ENCODE measurements around the gene DOC2B.

Gene DOC2B

DNA sequence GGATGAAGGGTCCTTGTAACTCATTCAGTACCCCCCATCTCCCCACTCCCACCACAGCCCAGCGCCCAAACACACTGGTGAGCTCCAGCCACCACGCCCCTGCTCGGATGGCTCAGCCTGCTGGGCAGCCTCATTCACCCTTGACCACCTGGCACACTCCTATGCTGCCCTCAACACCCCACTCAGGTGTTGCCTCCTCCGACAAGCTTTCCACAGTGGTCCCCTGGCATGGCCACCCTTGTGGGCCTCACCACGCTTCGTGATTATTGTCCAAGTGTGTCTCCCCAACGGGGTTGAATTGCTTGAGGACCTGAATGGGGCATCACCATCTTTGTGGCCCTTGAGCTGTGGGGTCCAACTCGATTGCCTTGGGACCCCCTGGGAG lies 12.0 kb upstream of the DOC2B start:
- H3K4me3 ChIP-seq (ENCODE audit: low read length), result no peak overlapping the region
- no peaks in the 10 kb centered on the region for H3K9me3 ChIP-seq (ENCODE audit: low read length)
- H2AFZ ChIP-seq (ENCODE audit: low read depth, low read length), result no peak overlapping the region
- H3K27me3 ChIP-seq (ENCODE audit: insufficient read depth, low read length), result peaks cover 9% of the 10 kb centered on the region
- no peaks in the 10 kb centered on the region for H3K36me3 ChIP-seq (ENCODE audit: insufficient read depth, low read length)
- no peaks in the 10 kb centered on the region for H3K4me1 ChIP-seq (ENCODE audit: insufficient read depth, low read length)

- Histone ChIP-seq H3K27me3 (ENCODE audit: insufficient read depth, low read length) (peaks cover 9% of the 10 kb centered on the region), H3K9me3 (ENCODE audit: low read length) (no peaks in the 10 kb centered on the region), H3K4me1 (ENCODE audit: insufficient read depth, low read length) (no peaks in the 10 kb centered on the region)
These were observed 11.4 kb upstream of the DOC2B start for GRCh38 chr17:192666-193425.

GRCh38 chr17:189444-189843 lies 8.0 kb upstream of the DOC2B start:
- peaks cover 18% of the 10 kb centered on the region for H3K27me3 ChIP-seq (ENCODE audit: insufficient read depth, low read length)
- H3K4me3 ChIP-seq (ENCODE audit: low read length), result no peak overlapping the region
- H3K4me1 ChIP-seq (ENCODE audit: insufficient read depth, low read length), result no peaks in the 10 kb centered on the region
- no peaks in the 10 kb centered on the region for H3K9me3 ChIP-seq (ENCODE audit: low read length)
- no peaks in the 10 kb centered on the region for H3K36me3 ChIP-seq (ENCODE audit: insufficient read depth, low read length)
- no peak overlapping the region for H2AFZ ChIP-seq (ENCODE audit: low read depth, low read length)

More at GRCh38 chr17:192666-193425, 11.4 kb upstream of the DOC2B start:
- H2AFZ ChIP-seq (ENCODE audit: low read depth, low read length), result no peak overlapping the region
- H3K4me3 ChIP-seq (ENCODE audit: low read length), result no peak overlapping the region
- H3K36me3 ChIP-seq (ENCODE audit: insufficient read depth, low read length), result no peaks in the 10 kb centered on the region

GRCh38 chr17:187130-187529 lies 5.7 kb upstream of the DOC2B start:
- H3K27me3 ChIP-seq (ENCODE audit: insufficient read depth, low read length), result peaks cover 39% of the 10 kb centered on the region

DNA sequence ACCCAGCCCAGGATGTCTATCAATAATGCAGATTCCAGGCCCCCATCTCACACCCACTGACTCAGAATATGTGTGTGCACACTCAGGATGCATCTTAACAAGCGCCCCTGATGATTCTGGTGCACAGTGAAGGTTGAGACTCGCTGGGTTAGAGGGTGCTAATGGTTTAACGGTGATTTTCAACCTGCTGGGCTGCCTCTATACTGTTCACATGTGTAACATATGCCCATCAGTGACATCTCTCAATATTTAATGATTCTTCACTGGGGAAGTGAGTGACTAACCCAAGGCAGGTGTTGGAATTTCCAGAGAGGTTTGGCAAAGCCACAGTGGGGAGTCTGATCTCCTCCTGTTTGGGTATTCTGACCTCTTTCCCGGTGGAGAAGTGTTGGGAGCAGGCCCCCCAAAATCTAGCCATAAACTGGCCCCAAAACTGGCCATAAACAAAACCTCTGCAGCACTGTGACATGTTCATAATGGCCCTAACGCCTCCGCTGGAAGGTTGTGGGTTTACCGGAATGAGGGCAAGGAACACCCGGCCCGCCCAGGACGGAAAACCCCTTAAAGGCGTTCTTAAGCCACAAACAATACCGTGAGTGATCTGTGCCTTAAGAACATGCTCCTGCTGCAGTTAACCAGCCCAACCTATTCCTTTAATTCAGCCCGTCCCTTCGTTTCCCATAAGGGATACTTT lies 4.1 kb upstream of the DOC2B start:
- no peaks in the 10 kb centered on the region for H3K9me3 ChIP-seq (ENCODE audit: low read length)
- no peak overlapping the region for H3K4me3 ChIP-seq (ENCODE audit: low read length)
- H2AFZ ChIP-seq (ENCODE audit: low read depth, low read length), result no peak overlapping the region
- peaks cover 51% of the 10 kb centered on the region for H3K27me3 ChIP-seq (ENCODE audit: insufficient read depth, low read length)
- no peaks in the 10 kb centered on the region for H3K4me1 ChIP-seq (ENCODE audit: insufficient read depth, low read length)
- H3K36me3 ChIP-seq (ENCODE audit: insufficient read depth, low read length), result no peaks in the 10 kb centered on the region

More at GRCh38 chr17:187130-187529, 5.7 kb upstream of the DOC2B start:
- Histone ChIP-seq H3K4me3 (ENCODE audit: low read length) (no peak overlapping the region), H3K4me1 (ENCODE audit: insufficient read depth, low read length) (no peaks in the 10 kb centered on the region), H3K36me3 (ENCODE audit: insufficient read depth, low read length) (no peaks in the 10 kb centered on the region), H3K9me3 (ENCODE audit: low read length) (no peaks in the 10 kb centered on the region), H2AFZ (ENCODE audit: low read depth, low read length) (no peak overlapping the region)

- Histone ChIP-seq H3K27me3 (ENCODE audit: insufficient read depth, low read length) (peaks cover 76% of the 10 kb centered on the region), H3K36me3 (ENCODE audit: insufficient read depth, low read length) (no peaks in the 10 kb centered on the region), H3K4me1 (ENCODE audit: insufficient read depth, low read length) (no peaks in the 10 kb centered on the region), H3K4me3 (ENCODE audit: low read length) (no peak overlapping the region), H3K9me3 (ENCODE audit: low read length) (no peaks in the 10 kb centered on the region), H2AFZ (ENCODE audit: low read depth, low read length) (no peak overlapping the region)
These were observed 1.6 kb upstream of the DOC2B start for GRCh38 chr17:183021-183420.

DNA sequence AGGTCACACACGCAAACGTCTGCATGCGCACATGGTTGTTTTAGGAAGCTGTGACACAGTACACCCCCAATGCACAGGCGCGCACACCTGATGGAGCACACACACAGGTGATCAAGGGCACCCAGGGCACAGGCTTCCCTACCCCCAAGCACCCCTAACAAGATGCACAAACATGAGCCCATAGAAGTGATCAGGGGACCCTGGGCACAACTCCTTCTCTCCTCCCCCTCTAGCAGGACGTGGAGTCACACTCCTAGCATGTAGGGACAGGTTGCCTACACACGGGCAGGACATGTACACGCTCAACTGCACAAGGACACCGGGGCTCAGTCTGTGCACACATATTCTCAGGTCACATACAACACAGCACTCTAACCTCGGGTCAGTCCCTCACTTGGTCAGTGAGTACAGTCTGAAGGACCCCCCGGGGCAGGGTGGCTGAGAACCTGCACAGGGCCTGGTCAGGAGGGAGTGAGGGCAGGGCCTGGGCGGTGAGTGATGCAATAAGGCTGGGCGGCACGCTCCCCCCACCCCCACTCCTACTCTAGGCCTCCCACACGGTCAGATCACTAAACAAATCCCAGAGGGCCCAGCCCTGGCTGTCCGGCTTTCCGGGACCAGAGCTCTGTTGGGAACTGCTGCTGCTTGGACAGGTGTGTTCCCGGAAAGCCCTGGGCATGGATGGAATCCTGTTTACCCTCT lies 751 bp upstream of the DOC2B start:
- H3K9me3 ChIP-seq (ENCODE audit: low read length), result no peaks in the 10 kb centered on the region
- no peak overlapping the region for H2AFZ ChIP-seq (ENCODE audit: low read depth, low read length)
- peaks cover 84% of the 10 kb centered on the region for H3K27me3 ChIP-seq (ENCODE audit: insufficient read depth, low read length)
- no peaks in the 10 kb centered on the region for H3K36me3 ChIP-seq (ENCODE audit: insufficient read depth, low read length)
- H3K4me1 ChIP-seq (ENCODE audit: insufficient read depth, low read length), result no peaks in the 10 kb centered on the region
- H3K4me3 ChIP-seq (ENCODE audit: low read length), result no peak overlapping the region

DNA sequence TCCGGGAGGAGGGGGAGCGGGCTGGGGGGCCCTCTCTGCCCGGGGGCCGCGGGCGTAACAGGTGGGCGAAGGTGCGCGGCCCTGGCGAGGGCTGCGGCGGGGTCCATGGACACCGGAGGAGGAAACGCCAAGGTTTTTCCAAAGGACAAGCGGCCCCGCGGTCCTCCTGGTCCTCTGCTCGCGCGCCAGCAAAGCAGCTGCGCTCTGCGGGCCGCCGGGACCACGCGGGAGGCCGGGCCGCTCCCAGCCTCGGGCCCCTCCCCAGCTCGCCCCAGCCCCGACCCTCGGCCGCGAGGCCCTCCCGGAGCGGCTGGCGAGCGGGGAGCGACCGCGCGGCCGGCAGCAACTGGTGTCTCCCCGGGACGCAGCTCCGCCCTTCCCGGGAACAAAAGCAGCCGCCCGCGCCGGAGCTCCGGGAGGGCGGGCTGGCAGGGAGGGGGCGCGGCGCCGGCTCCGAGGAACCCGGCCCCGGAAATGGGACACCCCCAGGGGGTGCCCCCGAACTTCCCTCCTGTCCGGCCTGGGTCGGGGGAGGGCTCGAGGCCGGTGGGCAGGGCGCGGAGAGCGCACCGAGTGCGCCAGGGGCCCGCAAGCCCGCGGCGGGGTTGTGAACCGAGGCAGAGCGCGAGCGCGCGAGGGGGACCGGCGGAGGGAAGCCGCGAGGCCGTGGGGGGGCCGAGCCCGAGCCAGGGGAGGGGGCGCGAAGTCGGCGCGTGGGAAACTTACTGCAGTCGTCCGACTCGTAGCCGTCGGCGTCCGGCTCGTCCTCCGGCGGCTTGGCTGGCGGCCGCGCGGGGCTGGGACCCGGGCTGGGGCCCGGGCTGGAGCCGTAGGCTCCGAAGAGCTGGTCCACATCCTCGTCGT lies 837 bp downstream of the DOC2B start:
- Histone ChIP-seq H2AFZ (ENCODE audit: low read depth, low read length) (peak overlapping the region; percentile 13), H3K4me3 (ENCODE audit: low read length) (no peak overlapping the region), H3K9me3 (ENCODE audit: low read length) (no peaks in the 10 kb centered on the region), H3K36me3 (ENCODE audit: insufficient read depth, low read length) (no peaks in the 10 kb centered on the region), H3K4me1 (ENCODE audit: insufficient read depth, low read length) (no peaks in the 10 kb centered on the region), H3K27me3 (ENCODE audit: insufficient read depth, low read length) (peaks cover 81% of the 10 kb centered on the region)

DNA sequence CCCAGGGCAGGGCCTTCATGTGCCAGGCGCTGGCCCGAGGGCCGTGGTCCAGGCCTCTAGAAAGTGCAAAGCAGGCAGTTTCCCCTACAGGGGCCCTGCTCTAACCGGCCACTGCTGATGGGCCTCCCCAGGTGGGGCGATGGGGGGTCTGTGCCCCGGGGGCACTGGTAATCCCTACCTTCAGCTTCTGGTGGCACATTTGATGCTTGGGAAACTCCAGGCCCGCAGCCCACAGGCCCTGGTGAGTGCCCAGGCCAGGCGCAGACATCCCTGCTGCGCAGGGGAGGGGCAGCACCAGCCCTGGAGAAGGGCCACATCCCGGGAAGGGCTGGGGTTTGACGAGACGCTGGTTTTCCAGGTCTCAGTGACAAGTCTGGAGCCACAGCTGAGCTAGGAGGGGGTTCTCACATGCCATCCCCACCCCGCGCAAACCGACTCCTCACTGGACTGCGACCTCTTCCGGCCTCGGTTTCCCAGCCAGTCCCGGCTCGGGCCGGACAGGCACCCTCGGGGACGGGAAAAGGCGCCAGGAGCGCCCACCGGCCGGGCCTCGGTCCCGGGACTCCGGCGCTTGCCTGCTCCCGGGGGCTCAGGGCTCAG lies 1.6 kb downstream of the DOC2B start:
- no peaks in the 10 kb centered on the region for H3K9me3 ChIP-seq (ENCODE audit: low read length)
- H3K36me3 ChIP-seq (ENCODE audit: insufficient read depth, low read length), result no peaks in the 10 kb centered on the region
- H3K27me3 ChIP-seq (ENCODE audit: insufficient read depth, low read length), result peaks cover 78% of the 10 kb centered on the region
- H2AFZ ChIP-seq (ENCODE audit: low read depth, low read length), result no peak overlapping the region
- no peak overlapping the region for H3K4me3 ChIP-seq (ENCODE audit: low read length)
- no peaks in the 10 kb centered on the region for H3K4me1 ChIP-seq (ENCODE audit: insufficient read depth, low read length)

DNA sequence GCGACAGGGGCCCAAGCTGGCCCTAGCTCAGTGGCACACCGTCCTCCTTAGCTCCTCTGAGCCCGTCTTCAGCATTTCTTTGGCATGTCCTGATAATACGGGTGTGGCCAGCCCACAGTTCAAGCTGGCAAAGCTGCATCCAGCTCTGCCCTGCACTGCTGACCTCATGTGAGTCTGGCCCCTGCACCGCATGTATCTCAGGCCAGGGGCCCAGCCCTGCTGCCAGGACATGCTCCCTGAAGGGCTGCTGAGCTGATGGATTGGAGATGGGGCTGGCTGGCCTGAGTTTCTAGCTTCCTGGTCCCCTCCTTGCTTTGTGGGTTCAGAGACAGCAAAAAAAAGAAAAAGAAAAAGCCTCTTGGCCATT lies 2.4 kb downstream of the DOC2B start:
- Histone ChIP-seq H3K36me3 (ENCODE audit: insufficient read depth, low read length) (no peaks in the 10 kb centered on the region), H3K27me3 (ENCODE audit: insufficient read depth, low read length) (peaks cover 71% of the 10 kb centered on the region), H3K4me3 (ENCODE audit: low read length) (no peak overlapping the region), H3K4me1 (ENCODE audit: insufficient read depth, low read length) (no peaks in the 10 kb centered on the region), H2AFZ (ENCODE audit: low read depth, low read length) (no peak overlapping the region), H3K9me3 (ENCODE audit: low read length) (no peaks in the 10 kb centered on the region)

DNA sequence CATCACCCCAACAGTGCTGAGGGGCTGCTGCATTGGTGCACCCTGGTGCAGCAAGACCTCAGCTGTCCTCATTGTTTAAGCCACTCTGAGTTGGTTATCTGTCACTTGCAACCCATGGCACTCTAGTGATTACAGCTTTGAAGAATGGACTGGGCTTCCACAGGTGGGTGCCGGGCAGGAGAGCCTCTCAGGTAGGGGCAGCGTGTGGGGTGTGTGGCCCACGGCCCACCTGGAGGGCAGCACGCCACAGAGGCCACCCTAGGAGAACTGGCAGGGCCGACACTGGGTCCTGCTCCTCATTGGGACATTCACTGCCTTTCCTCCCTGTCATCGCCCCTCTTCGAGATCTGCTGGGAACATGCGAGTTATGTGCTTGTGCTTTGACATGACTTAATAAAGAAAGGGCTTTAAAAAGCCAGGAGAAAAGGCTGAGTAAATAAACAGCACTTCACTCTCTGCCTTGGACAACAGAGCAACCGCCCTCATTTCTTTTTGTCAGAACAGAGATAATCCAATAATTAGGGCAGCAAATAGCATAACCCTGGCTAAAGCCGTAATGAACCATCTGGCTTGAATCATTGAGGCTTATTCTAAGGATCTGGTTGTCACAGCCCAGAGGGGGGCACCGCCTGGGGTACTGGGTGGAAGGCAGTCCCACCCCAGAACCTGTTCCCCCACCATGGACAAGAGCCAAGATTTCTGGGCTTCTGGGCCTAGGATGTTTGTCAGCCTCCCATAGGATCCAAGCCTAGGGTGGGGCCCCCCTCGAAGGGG lies 3.0 kb downstream of the DOC2B start:
- Histone ChIP-seq H3K36me3 (ENCODE audit: insufficient read depth, low read length) (no peaks in the 10 kb centered on the region), H3K4me3 (ENCODE audit: low read length) (no peak overlapping the region), H3K27me3 (ENCODE audit: insufficient read depth, low read length) (peaks cover 65% of the 10 kb centered on the region), H3K9me3 (ENCODE audit: low read length) (no peaks in the 10 kb centered on the region), H3K4me1 (ENCODE audit: insufficient read depth, low read length) (no peaks in the 10 kb centered on the region), H2AFZ (ENCODE audit: low read depth, low read length) (no peak overlapping the region)

GRCh38 chr17:177762-178161 lies 3.7 kb downstream of the DOC2B start:
- Histone ChIP-seq H3K9me3 (ENCODE audit: low read length) (no peaks in the 10 kb centered on the region), H3K36me3 (ENCODE audit: insufficient read depth, low read length) (no peaks in the 10 kb centered on the region), H3K4me3 (ENCODE audit: low read length) (no peak overlapping the region), H3K4me1 (ENCODE audit: insufficient read depth, low read length) (no peaks in the 10 kb centered on the region), H2AFZ (ENCODE audit: low read depth, low read length) (no peak overlapping the region), H3K27me3 (ENCODE audit: insufficient read depth, low read length) (peaks cover 58% of the 10 kb centered on the region)
